Measurements from ENCODE around the gene OR51T1. TPM values are rescaled to one million over a fixed set of nuclear protein-coding genes. Genes with fewer than 3 reads are reported as not detected.

OR51T1 gene
- polyA plus RNA-seq, 3 donors = not detected

GRCh38 chr11:4926608-4927007 is 44.9 kb downstream of the OR51T1 start:
- DNase-seq = no peak
- Histone ChIP-seq H2AFZ (ENCODE audit: insufficient read depth, low read depth, low read length, poor library complexity, severe bottlenecking) (no peak overlapping the region), H3K36me3 (replicated peaks in 1 of 2; ENCODE audit: control insufficient read depth in 1 of 2, insufficient read depth in 2 of 2, low read length in 2 of 2) (no peaks in the 10 kb centered on the region), H4K20me1 (ENCODE audit: insufficient read depth, low read length) (no peaks in the 10 kb centered on the region), H3K4me1 (ENCODE audit: control insufficient read depth in 1 of 2, insufficient read depth in 2 of 2, low read length in 2 of 2) (no peaks in the 10 kb centered on the region), H3K9me3 (replicated peaks in 1 of 2; ENCODE audit: control insufficient read depth in 1 of 2, insufficient read depth in 1 of 2, low read length in 2 of 2) (no peaks in the 10 kb centered on the region), H3K27ac (ENCODE audit: low read depth in 1 of 2, low read length in 2 of 2) (no peak overlapping the region), H3K4me2 (replicated peaks; ENCODE audit: extremely low read depth, low read length, poor library complexity, severe bottlenecking) (no peak overlapping the region), H3K9ac (ENCODE audit: insufficient read depth, low read length, poor library complexity, severe bottlenecking) (no peak overlapping the region), H3K79me2 (ENCODE audit: insufficient read depth, low read length) (no peaks in the 10 kb centered on the region), H3K27me3 (ENCODE audit: control insufficient read depth in 2 of 2, insufficient read depth in 2 of 2, low read length in 2 of 2) (no peaks in the 10 kb centered on the region), H3K4me3 (replicated peaks in 1 of 3; ENCODE audit: low read depth in 2 of 3, low read length in 3 of 3) (no peak overlapping the region)
- no peak overlapping the region for H3K27ac Mint-ChIP-seq
- H3K9me3 Mint-ChIP-seq = no peaks in the 10 kb centered on the region
- TF ChIP-seq, protein P1, sequence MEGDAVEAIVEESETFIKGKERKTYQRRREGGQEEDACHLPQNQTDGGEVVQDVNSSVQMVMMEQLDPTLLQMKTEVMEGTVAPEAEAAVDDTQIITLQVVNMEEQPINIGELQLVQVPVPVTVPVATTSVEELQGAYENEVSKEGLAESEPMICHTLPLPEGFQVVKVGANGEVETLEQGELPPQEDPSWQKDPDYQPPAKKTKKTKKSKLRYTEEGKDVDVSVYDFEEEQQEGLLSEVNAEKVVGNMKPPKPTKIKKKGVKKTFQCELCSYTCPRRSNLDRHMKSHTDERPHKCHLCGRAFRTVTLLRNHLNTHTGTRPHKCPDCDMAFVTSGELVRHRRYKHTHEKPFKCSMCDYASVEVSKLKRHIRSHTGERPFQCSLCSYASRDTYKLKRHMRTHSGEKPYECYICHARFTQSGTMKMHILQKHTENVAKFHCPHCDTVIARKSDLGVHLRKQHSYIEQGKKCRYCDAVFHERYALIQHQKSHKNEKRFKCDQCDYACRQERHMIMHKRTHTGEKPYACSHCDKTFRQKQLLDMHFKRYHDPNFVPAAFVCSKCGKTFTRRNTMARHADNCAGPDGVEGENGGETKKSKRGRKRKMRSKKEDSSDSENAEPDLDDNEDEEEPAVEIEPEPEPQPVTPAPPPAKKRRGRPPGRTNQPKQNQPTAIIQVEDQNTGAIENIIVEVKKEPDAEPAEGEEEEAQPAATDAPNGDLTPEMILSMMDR (IDR thresholded peaks at IDR 0.05) = no peak
- H3K4me3 Mint-ChIP-seq = no peak overlapping the region
- H3K36me3 Mint-ChIP-seq = no peaks in the 10 kb centered on the region
- intact Hi-C loops (cut with micrococcal nuclease) = no loop called here
- peaks cover 0 to 2% (median 0%) of the 10 kb centered on the region in 3 donors for H3K27me3 Mint-ChIP-seq (ENCODE audit: low read depth in 3 of 3)
- no peaks in the 10 kb centered on the region for H3K4me1 Mint-ChIP-seq

Other genes with a start within 250 kb of the OR51T1 start
- gene OR51D1, start 244.4 kb upstream of the OR51T1 start, polyA plus RNA-seq = not detected
- gene OR51E1, start 237.9 kb upstream of the OR51T1 start, polyA plus RNA-seq = not detected
- gene OR51E2, start 184.0 kb upstream of the OR51T1 start, polyA plus RNA-seq = not detected
- gene MMP26, start 177.1 kb upstream of the OR51T1 start, polyA plus RNA-seq = not detected
- not detected for gene OR51F1, start 112.0 kb upstream of the OR51T1 start, polyA plus RNA-seq
- not detected for gene OR52R1, start 77.5 kb upstream of the OR51T1 start, polyA plus RNA-seq
- gene OR51F2, start 60.6 kb upstream of the OR51T1 start, polyA plus RNA-seq = not detected
- gene OR51S1, start 32.7 kb upstream of the OR51T1 start, polyA plus RNA-seq = not detected
- not detected for gene OR51A7, start 21.9 kb downstream of the OR51T1 start, polyA plus RNA-seq
- gene OR51G2, start 37.5 kb downstream of the OR51T1 start, polyA plus RNA-seq = not detected
- gene OR51G1, start 42.4 kb downstream of the OR51T1 start, polyA plus RNA-seq = not detected
- gene OR51A4, start 65.7 kb downstream of the OR51T1 start, polyA plus RNA-seq = not detected
- gene OR51A2, start 73.8 kb downstream of the OR51T1 start, polyA plus RNA-seq = not detected
- gene OR51L1, start 113.0 kb downstream of the OR51T1 start, polyA plus RNA-seq = not detected
- not detected for gene OR52J3, start 164.6 kb downstream of the OR51T1 start, polyA plus RNA-seq
- not detected for gene OR52E2, start 177.7 kb downstream of the OR51T1 start, polyA plus RNA-seq
- gene OR52E1, start 187.7 kb downstream of the OR51T1 start, polyA plus RNA-seq = not detected

All from CD14-positive monocyte (primary cell).